HG02588 (cell line): ENCODE results near the gene ZNF292.
"Not testable (repeated sequence)": the region's sequence is repeated elsewhere in the genome, so short reads cannot be mapped to it uniquely, and the experiment has no call there.

ENCODE experiments used
- ATAC-seq: cut with Tn5 transposase; IDR thresholded peaks from one replicate; pipeline ENCODE4 v1.9.1; 2021; ENCODE audit warnings: mild to moderate bottlenecking, moderate library complexity; ENCODE audit not compliant: unreplicated experiment

Gene ZNF292

GRCh38 chr6:87261534-87261933 is 106.2 kb downstream of the ZNF292 start:
- ATAC-seq = no peak

GRCh38 chr6:87264481-87264880 is 109.1 kb downstream of the ZNF292 start:
- no peak for ATAC-seq

GRCh38 chr6:87274660-87275274 is 119.4 kb downstream of the ZNF292 start:
- no peak for ATAC-seq

- no peak for ATAC-seq
Observed at GRCh38 chr6:87276624-87277023, 121.3 kb downstream of the ZNF292 start.

- ATAC-seq = no peak
Observed at GRCh38 chr6:87277123-87277522, 121.8 kb downstream of the ZNF292 start.

GRCh38 chr6:87279196-87279595 is 123.8 kb downstream of the ZNF292 start:
- no peak for ATAC-seq

- no peak for ATAC-seq
Observed at GRCh38 chr6:87281426-87281825, 126.1 kb downstream of the ZNF292 start.

- no peak for ATAC-seq
Observed at GRCh38 chr6:87282743-87283142, 127.4 kb downstream of the ZNF292 start.

GRCh38 chr6:87283461-87283860 is 128.1 kb downstream of the ZNF292 start:
- ATAC-seq = no peak

GRCh38 chr6:87287251-87287650 is 131.9 kb downstream of the ZNF292 start:
- no peak for ATAC-seq

- no peak for ATAC-seq
Observed at GRCh38 chr6:87289571-87289970, 134.2 kb downstream of the ZNF292 start.

GRCh38 chr6:87291883-87292282 is 136.5 kb downstream of the ZNF292 start:
- ATAC-seq = no peak

- ATAC-seq = no peak
Observed at GRCh38 chr6:87293526-87293925, 138.2 kb downstream of the ZNF292 start.

- ATAC-seq = no peak
Observed at GRCh38 chr6:87297119-87297518, 141.8 kb downstream of the ZNF292 start.

GRCh38 chr6:87301277-87301676 is 145.9 kb downstream of the ZNF292 start:
- ATAC-seq = not testable (repeated sequence)

- no peak for ATAC-seq
Observed at GRCh38 chr6:87308970-87309369, 153.6 kb downstream of the ZNF292 start.

- no peak for ATAC-seq
Observed at GRCh38 chr6:87312860-87313259, 157.5 kb downstream of the ZNF292 start.
